Measurements from ENCODE around the gene SAMD14. TPM values are rescaled to one million over a fixed set of nuclear protein-coding genes. Genes with fewer than 3 reads are reported as not detected.

The SAMD14 gene
- total RNA-seq, 4 donors from 2014 or later, result 0.53 to 2.5 (median 1.0) TPM

DNA sequence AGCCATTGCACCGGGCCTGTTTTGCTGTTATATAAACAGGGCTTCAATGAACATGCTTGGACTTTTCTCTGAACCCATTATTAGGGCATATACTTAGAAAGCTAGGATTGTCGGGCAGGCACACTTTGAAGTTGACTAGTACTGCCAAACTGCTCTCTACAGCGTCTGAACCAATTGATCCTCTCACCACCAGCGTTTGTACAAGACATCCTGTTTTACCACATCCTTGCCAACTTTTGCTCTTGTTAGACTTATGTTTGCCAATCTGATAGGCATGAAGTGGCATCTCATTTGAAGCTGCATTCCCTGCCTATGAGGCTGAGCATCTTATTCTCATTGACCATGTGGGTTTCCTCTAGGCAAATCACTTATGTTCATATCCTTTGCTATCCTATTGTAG, 27.9 kb upstream of the SAMD14 start:
- Histone ChIP-seq H3K27ac (no peak overlapping the region), H3K4me3 (no peak overlapping the region), H3K9me3 (no peaks in the 10 kb centered on the region), H3K27me3 (no peaks in the 10 kb centered on the region), H3K36me3 (no peaks in the 10 kb centered on the region), H3K4me1 (peaks cover 0 to 32% (median 2%) of the 10 kb centered on the region in 4 donors)
- TF ChIP-seq POLR2A (IDR thresholded peaks at IDR 0.05), result no peak
- TF ChIP-seq, protein P1, sequence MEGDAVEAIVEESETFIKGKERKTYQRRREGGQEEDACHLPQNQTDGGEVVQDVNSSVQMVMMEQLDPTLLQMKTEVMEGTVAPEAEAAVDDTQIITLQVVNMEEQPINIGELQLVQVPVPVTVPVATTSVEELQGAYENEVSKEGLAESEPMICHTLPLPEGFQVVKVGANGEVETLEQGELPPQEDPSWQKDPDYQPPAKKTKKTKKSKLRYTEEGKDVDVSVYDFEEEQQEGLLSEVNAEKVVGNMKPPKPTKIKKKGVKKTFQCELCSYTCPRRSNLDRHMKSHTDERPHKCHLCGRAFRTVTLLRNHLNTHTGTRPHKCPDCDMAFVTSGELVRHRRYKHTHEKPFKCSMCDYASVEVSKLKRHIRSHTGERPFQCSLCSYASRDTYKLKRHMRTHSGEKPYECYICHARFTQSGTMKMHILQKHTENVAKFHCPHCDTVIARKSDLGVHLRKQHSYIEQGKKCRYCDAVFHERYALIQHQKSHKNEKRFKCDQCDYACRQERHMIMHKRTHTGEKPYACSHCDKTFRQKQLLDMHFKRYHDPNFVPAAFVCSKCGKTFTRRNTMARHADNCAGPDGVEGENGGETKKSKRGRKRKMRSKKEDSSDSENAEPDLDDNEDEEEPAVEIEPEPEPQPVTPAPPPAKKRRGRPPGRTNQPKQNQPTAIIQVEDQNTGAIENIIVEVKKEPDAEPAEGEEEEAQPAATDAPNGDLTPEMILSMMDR (IDR thresholded peaks at IDR 0.05), result no peak
- no peak for DNase-seq

DNA sequence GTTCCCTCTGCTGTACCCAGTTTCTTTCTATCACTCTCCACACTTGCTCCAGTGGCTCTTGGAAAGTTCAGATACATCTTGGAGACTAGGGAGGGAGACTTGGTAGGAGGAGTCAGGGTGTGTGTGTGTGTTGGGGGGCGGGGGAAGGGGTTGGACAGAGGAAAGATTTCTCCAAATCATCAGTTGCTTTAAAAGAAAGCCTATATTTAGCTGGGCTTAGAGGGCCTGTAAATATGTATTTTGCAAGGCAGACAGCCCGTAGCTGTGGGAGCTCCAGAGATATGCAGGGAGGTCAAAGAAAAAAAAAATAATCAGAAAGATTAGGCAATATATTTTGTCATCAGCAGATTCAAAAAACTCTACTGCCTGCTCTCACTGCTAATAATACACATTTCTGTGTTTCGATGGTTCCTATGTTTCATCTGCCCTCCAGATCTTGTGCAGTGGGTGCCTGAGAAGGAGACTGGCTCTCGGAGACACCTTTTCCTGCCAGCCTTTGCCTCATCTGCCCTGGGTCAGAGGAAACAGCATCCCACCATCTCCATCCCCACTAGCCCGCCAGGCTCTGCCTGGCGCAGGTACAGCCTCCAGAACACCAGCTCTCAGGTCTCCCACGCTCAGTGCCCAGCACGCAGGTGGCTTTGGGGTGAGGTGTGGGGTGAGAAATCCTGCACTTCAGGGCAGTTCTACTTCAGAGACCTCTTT, 25.3 kb upstream of the SAMD14 start:
- H3K36me3 ChIP-seq, result no peaks in the 10 kb centered on the region
- no peaks in the 10 kb centered on the region for H3K9me3 ChIP-seq
- H3K27me3 ChIP-seq, result no peaks in the 10 kb centered on the region
- peak overlapping the region; percentile 32 to 57 (median 36) for H3K27ac ChIP-seq
- H3K4me3 ChIP-seq, result no peak overlapping the region
- peaks cover 0 to 35% (median 2%) of the 10 kb centered on the region in 4 donors for H3K4me1 ChIP-seq
- no peak for DNase-seq
- no peak for TF ChIP-seq POLR2A (IDR thresholded peaks at IDR 0.05)
- TF ChIP-seq, protein P1 (IDR thresholded peaks at IDR 0.05), result no peak

- no peak overlapping the region for H3K4me3 ChIP-seq
- H3K9me3 ChIP-seq, result no peaks in the 10 kb centered on the region
- H3K27me3 ChIP-seq, result no peaks in the 10 kb centered on the region
- TF ChIP-seq, protein P1 (IDR thresholded peaks at IDR 0.05), result no peak
- TF ChIP-seq POLR2A (IDR thresholded peaks at IDR 0.05), result no peak
- H3K36me3 ChIP-seq, result no peaks in the 10 kb centered on the region
- H3K27ac ChIP-seq, result peak overlapping the region; percentile 32 to 97 (median 68)
- no peak for DNase-seq
- H3K4me1 ChIP-seq, result peaks cover 0 to 35% (median 2%) of the 10 kb centered on the region in 4 donors
Observed at GRCh38 chr17:50154604-50155003, 24.6 kb upstream of the SAMD14 start.

DNA sequence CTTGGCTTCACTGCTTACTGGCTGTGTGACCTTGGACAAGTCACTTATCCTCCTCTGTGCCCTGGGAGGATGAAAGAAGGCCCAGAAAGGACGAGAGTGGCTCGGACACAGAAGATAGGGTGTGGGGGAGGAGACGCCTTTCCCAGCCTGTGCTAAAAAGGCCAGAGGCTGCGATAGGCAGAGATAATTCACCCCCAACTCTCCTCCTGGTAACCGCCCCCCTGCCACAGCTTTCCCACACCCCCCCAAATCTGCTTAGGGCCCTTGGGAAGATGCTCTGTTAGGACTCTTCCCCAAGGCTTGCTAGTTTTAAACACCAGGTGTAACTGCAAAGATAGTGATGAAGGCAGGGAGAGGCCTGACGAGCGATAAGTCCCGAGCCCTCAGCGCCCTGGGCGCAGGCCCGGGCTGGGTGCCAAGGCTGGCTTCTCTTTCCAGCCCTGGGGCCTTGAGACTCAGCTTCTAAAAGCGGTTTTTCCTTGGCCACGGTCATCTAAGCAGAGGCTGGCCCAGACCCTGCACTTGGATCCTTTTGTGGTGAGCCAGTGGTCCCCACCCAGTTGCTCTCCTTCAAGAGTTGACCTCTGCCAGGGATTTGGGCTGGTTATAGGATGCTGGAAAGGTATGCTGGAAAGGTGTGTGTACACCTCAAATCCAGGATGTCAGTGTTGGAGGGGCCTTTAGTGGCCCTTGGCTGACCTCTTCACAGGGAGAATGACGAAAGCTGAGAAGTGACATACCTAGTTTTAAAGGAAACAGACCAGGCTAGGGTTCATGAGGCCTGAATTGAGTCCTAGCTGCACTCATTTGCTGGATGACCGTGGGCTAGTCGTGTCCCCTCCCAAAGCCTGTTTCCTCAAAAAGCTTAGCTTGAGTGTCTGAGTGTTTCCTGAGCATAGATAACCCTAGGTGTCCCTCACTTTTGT, 24.0 kb upstream of the SAMD14 start:
- TF ChIP-seq, protein P1 (IDR thresholded peaks at IDR 0.05), result no peak
- TF ChIP-seq POLR2A (IDR thresholded peaks at IDR 0.05), result no peak
- no peak for DNase-seq
- no peaks in the 10 kb centered on the region for H3K27me3 ChIP-seq

DNA sequence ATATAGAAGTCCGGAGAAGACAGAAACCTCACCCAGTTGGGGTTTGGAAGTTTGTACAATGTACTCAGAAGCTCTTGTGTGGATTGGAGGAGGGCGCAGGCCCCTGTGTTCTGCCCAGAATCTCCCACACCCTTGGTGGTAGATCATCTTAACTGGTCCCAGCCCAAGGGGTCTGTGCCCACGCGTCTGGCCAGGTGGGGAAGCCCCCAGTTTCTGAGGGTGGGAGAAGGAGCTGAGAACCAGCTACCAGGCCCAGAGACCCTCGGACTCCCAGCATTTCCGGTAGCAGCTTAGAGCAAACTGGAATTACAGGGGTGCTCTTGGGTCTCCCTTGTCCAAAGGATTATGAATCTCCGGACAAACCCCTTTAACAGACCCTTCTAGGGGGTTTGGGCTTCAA, 22.8 kb upstream of the SAMD14 start:
- Histone ChIP-seq H3K27ac (peak overlapping the region; percentile 86 to 99 (median 96)), H3K27me3 (no peaks in the 10 kb centered on the region), H3K4me3 (no peak overlapping the region), H3K9me3 (no peaks in the 10 kb centered on the region), H3K36me3 (no peaks in the 10 kb centered on the region), H3K4me1 (peaks cover 0 to 43% (median 2%) of the 10 kb centered on the region in 4 donors)
- DNase-seq, result no peak
- no peak for TF ChIP-seq POLR2A (IDR thresholded peaks at IDR 0.05)
- TF ChIP-seq, protein P1 (IDR thresholded peaks at IDR 0.05), result no peak

More for the DNA sequence above, 24.0 kb upstream of the SAMD14 start:
- Histone ChIP-seq H3K9me3 (no peaks in the 10 kb centered on the region), H3K36me3 (no peaks in the 10 kb centered on the region), H3K4me1 (peaks cover 0 to 35% (median 2%) of the 10 kb centered on the region in 4 donors), H3K27ac (peak overlapping the region; percentile 5 to 97 (median 64)), H3K4me3 (no peak overlapping the region)

Measured in Peyer's patch (tissue), 4 donors.